GM18508 (cell line): ENCODE measurements around the gene RHBDF1.

ENCODE experiments used
- ATAC-seq: cut with Tn5 transposase; IDR thresholded peaks from one replicate; pipeline ENCODE4 v1.9.1; 2021; ENCODE audit warnings: moderate number of reproducible peaks; ENCODE audit not compliant: insufficient read depth, unreplicated experiment

Gene RHBDF1

GRCh38 chr16:72561-73548 lies at the start of gene RHBDF1:
Gene RHBDF1, minus strand, starts transcription at chr16:72631. Its CDS starts 7,616 bp downstream, at chr16:65015.
- ATAC-seq = no peak

GRCh38 chr16:120756-121155 lies 48.3 kb upstream of the RHBDF1 start:
- no peak for ATAC-seq

- no peak for ATAC-seq
These were observed 47.5 kb upstream of the RHBDF1 start for GRCh38 chr16:119835-120491.

GRCh38 chr16:119295-119694 lies 46.9 kb upstream of the RHBDF1 start:
- ATAC-seq = no peak

- ATAC-seq = no peak
These were observed 46.4 kb upstream of the RHBDF1 start for GRCh38 chr16:118857-119256.

GRCh38 chr16:117379-118365 lies 45.2 kb upstream of the RHBDF1 start:
- ATAC-seq = no peak

GRCh38 chr16:116015-116414 lies 43.6 kb upstream of the RHBDF1 start:
- no peak for ATAC-seq

- no peak for ATAC-seq
These were observed 41.9 kb upstream of the RHBDF1 start for GRCh38 chr16:114327-114726.

- no peak for ATAC-seq
These were observed 39.9 kb upstream of the RHBDF1 start for GRCh38 chr16:112153-112840.

- no peak for ATAC-seq
These were observed 34.3 kb upstream of the RHBDF1 start for GRCh38 chr16:106623-107324.

GRCh38 chr16:105521-105920 lies 33.1 kb upstream of the RHBDF1 start:
- ATAC-seq = no peak

- ATAC-seq = no peak
These were observed 32.5 kb upstream of the RHBDF1 start for GRCh38 chr16:104928-105327.

GRCh38 chr16:104355-104754 lies 31.9 kb upstream of the RHBDF1 start:
- no peak for ATAC-seq

- ATAC-seq = no peak
These were observed 29.8 kb upstream of the RHBDF1 start for GRCh38 chr16:102060-102855.

GRCh38 chr16:101586-101985 lies 29.2 kb upstream of the RHBDF1 start:
- ATAC-seq = no peak

GRCh38 chr16:100989-101388 lies 28.6 kb upstream of the RHBDF1 start:
- ATAC-seq = no peak

- ATAC-seq = no peak
These were observed 25.4 kb upstream of the RHBDF1 start for GRCh38 chr16:97822-98221.

- ATAC-seq = peak; percentile 40
These were observed 24.5 kb upstream of the RHBDF1 start for GRCh38 chr16:96935-97381.
